H1 (cell line): Measurements from ENCODE around the gene ATG4D. TPM values are rescaled to one million over a fixed set of nuclear protein-coding genes. Genes with fewer than 3 reads are reported as not detected.

Source experiments
- JUND ChIP-seq: IDR thresholded peaks from 2 replicates; pipeline ENCODE4 v1.6.1; 2011; ENCODE audit warnings: mild to moderate bottlenecking, improper control_type of control experiment, low read length
- TBP ChIP-seq: IDR thresholded peaks from 2 replicates; pipeline ENCODE4 v1.6.1; 2011; ENCODE audit warnings: low read depth, low read length, improper control_type of control experiment
- polyA plus RNA-seq, 7 experiments: library from polyadenylated mRNA; depleted of rRNA in 3 of 7; stranded (reverse) in 5 of 7; unstranded in 2 of 7; fragments of >200 nt in 5 of 7; fragments of 200-250 nt in 2 of 7; gene quantifications; 1 replicate in 5 of 7; 2 replicates in 1 of 7; 4 replicates in 1 of 7; pipeline versions ENCODE4 v1.2.1 to v1.2.3, GENCODE V29; 2011 to 2013; ENCODE audit warnings: missing spikeins in 2 of 7, mixed read lengths in 2 of 7
- total RNA-seq: library from RNA; stranded (reverse); fragmentation: NEBNext Ultra II Directional; extraction: Animal tissue kit (Norgen Biotek cat#: 25700); gene quantifications from 2 replicates; pipeline ENCODE4 v1.2.1, GENCODE V29; 2021

ATG4D gene
- total and polyA plus RNA-seq, 2 of the 8 experiments (the other 6 are each of a cell fraction or from before 2014, with no cell fraction given): 39.6 to 43.7 TPM

GRCh38 chr19:10580979-10581631 is 37.4 kb downstream of the ATG4D start (continued):
- no peak for TF ChIP-seq TBP
- TF ChIP-seq JUND: no peak; the same call in 1 of the 2 replicates
